NB4 (cell line): Measurements from ENCODE around the gene AK3.
A peak's percentile ranks its signal among the peaks of the same experiment; 100 is the strongest.
"Not testable (repeated sequence)": the region's sequence is repeated elsewhere in the genome, so short reads cannot be mapped to it uniquely, and the experiment has no call there.

Experiments
- DNase-seq: peaks from one replicate; pipeline ENCODE4 v3.0.0; 2010; ENCODE audit warnings: low read depth
- H3K4me3 ChIP-seq: one replicate; pipeline ENCODE4 v1.5.1; 2011; ENCODE audit warnings: mild to moderate bottlenecking, low read depth, low read length, moderate library complexity
- MYC ChIP-seq: IDR thresholded peaks from 2 replicates; pipeline ENCODE4 v1.6.1; 2011; ENCODE audit warnings: low read depth, low read length
- POLR2A ChIP-seq: IDR thresholded peaks from 2 replicates; pipeline ENCODE4 v1.6.1; 2011; ENCODE audit warnings: mild to moderate bottlenecking; ENCODE audit not compliant: insufficient read length; ENCODE audit errors: extremely low read depth
- TF ChIP-seq, protein P1 (sequence below): IDR thresholded peaks from one replicate; pipeline ENCODE4 v1.5.1; 2012; ENCODE audit warnings: low read depth, low read length
- TF ChIP-seq, protein P2 (sequence below): IDR thresholded peaks from 2 replicates; pipeline ENCODE4 v1.6.1; 2011; ENCODE audit warnings: low read depth, low read length

Gene AK3

DNA sequence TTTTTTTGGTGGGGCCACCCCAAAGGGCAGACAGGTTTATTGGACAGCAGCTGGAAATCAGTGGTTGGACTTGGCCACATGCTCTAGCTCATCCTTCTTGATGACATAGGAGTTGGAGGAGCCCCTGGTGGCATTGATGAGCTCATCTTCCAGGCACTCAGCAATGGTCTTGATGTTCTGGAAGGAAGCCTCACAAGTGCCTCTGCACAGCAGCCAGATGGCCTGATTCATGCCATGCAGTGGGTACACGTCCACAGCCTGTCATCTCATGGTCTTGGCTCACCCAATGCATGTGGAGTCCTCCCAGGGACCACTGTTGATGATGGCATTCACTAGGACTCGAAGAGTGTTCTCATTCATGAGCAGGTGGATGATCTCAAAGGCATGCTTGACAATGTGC is 40.4 kb upstream of the AK3 start:
- H3K4me3 ChIP-seq, result no peak overlapping the region
- no peak for DNase-seq
- TF ChIP-seq, protein P1, sequence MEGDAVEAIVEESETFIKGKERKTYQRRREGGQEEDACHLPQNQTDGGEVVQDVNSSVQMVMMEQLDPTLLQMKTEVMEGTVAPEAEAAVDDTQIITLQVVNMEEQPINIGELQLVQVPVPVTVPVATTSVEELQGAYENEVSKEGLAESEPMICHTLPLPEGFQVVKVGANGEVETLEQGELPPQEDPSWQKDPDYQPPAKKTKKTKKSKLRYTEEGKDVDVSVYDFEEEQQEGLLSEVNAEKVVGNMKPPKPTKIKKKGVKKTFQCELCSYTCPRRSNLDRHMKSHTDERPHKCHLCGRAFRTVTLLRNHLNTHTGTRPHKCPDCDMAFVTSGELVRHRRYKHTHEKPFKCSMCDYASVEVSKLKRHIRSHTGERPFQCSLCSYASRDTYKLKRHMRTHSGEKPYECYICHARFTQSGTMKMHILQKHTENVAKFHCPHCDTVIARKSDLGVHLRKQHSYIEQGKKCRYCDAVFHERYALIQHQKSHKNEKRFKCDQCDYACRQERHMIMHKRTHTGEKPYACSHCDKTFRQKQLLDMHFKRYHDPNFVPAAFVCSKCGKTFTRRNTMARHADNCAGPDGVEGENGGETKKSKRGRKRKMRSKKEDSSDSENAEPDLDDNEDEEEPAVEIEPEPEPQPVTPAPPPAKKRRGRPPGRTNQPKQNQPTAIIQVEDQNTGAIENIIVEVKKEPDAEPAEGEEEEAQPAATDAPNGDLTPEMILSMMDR, result no peak
- TF ChIP-seq POLR2A (no peak), MYC (no peak)
- TF ChIP-seq, protein P2, sequence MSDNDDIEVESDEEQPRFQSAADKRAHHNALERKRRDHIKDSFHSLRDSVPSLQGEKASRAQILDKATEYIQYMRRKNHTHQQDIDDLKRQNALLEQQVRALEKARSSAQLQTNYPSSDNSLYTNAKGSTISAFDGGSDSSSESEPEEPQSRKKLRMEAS, result no peak

DNA sequence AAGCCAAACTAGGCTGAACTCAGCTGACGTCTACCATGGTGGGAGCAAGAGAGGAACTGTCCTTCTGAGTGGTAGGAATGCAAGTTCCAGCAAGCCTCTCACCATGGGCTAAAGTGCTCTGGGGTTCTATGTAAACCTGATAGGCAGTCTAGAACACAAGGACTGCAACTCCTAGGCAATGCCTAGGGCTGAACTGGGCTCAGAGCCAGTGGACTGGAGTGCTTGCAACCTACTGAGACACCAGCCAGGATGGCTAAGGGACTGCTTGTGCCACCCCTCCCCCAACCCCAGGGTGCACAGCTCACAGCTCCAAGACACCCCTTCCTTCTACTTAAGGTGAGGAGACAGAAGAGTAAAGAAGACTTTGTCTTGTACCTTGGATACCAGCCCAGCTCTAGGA is 39.6 kb upstream of the AK3 start:
- TF ChIP-seq, protein P2, result no peak
- TF ChIP-seq MYC (no peak), POLR2A (no peak)
- TF ChIP-seq, protein P1, result no peak

GRCh38 chr9:4774958-4775357 is 34.0 kb upstream of the AK3 start:
- not testable (repeated sequence) for DNase-seq, H3K4me3 ChIP-seq

More for the DNA sequence above, 39.6 kb upstream of the AK3 start:
- DNase-seq, result no peak
- H3K4me3 ChIP-seq, result no peak overlapping the region

DNA sequence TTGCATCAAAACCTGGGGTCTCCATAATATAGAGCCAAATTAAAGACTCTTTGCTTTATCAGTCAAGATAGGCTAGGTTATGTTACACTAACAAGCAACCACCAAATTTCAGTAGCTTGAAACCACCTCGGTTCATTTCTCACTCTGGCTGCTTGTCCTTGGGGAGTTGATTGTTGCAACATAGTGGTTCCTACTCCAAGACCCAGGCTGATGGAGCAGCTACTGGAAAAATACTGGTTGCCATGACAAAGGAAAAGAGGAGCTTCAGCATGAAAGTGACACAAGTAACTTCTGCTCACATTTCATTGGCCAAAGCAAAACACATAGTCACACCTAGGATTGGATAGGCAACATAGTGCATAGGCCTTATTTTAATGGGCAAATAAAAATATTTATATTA is 33.2 kb upstream of the AK3 start:
- H3K4me3 ChIP-seq, result no peak overlapping the region
- DNase-seq, result peak; percentile 71
- TF ChIP-seq, protein P2, result no peak
- TF ChIP-seq, protein P1, result no peak
- no peak for TF ChIP-seq POLR2A

DNA sequence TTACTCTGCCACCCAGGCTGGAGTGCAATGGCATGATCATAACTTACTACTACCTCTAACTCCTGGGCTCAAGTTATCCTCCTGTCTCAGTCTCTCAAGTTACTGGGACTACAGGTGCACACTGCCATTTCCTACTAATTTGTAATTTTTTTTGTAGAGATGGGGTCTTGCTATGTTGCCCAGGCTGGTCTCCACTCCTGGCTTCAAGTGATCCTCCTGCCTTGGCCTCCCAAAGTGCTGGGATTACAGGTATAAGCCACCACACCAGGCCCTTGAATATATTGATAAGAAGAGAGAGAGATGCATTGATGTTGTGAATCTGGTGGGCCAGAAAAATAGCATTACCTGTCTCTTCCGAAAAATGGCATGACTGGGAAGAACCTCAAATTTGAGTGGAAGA is 30.8 kb upstream of the AK3 start:
- TF ChIP-seq MYC (no peak), POLR2A (no peak)
- TF ChIP-seq, protein P2, result no peak
- TF ChIP-seq, protein P1, result no peak
- no peak for DNase-seq
- no peak overlapping the region for H3K4me3 ChIP-seq

DNA sequence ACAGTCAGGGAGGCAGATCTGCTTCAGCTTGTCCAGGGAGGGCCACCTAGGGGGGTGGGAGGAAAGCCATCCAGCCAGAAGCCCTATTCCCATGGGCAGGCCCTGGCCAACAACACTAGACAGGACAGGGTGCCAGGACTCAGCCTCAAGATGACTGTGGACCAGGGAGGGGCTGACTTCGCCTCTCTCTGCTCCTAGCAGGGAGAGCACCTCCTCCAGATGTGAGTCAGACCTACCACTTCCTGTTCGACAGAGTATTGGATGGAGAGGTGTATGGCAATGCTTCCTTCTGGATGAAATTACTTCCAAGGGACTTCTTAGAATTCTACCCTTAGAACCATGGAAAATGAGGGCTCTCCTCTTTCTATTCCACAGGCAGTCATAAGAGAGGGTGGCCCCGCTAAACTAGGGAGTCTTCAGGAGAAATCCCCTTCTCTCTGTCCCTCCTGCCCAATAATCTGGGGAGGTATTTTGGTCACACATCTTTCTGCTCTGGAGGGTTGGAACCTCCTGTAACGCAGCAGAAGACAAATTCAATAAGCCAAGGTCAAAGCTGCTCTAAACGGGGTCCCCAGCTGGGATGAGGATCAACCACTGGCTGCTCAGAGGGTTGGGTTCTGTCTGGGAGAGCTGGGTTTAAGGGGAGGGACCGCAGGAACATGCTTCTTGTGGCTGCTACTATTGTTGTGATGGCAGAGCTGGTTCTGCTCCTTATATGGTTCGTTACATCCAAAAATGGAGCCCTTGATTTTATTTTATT is 28.5 kb upstream of the AK3 start:
- H3K4me3 ChIP-seq, result no peak overlapping the region
- TF ChIP-seq, protein P1, result no peak
- TF ChIP-seq POLR2A (no peak), MYC (no peak)
- TF ChIP-seq, protein P2, result no peak
- DNase-seq, result peak; percentile 81
